ENCODE results near the gene NLRP9.
"Not testable (repeated sequence)": the region's sequence is repeated elsewhere in the genome, so short reads cannot be mapped to it uniquely, and the experiment has no call there.

The NLRP9 gene

GRCh38 chr19:55756808-55757207 lies 18.6 kb upstream of the NLRP9 start:
- DNase-seq (ENCODE audit: low spot score); H3K9ac ChIP-seq (ENCODE audit: low read depth, low read length, poor library complexity); H2BK5ac ChIP-seq (ENCODE audit: low read length); H4K8ac ChIP-seq (ENCODE audit: low read depth, low read length); H3K4ac ChIP-seq (ENCODE audit: low read length); H3K23ac ChIP-seq (ENCODE audit: low read depth, low read length, poor library complexity); H2AK5ac ChIP-seq (ENCODE audit: low read depth, low read length); H3K27ac ChIP-seq (replicated peaks; ENCODE audit: low read length); H3K18ac ChIP-seq (ENCODE audit: low read length); H3K14ac ChIP-seq (ENCODE audit: low read length); H3K36me3 ChIP-seq (replicated peaks in 1 of 2; ENCODE audit: control insufficient read depth in 2 of 2, insufficient read depth in 2 of 2, low read length in 2 of 2); H2BK120ac ChIP-seq (ENCODE audit: low read depth, low read length); H4K91ac ChIP-seq (ENCODE audit: low read depth, low read length, poor library complexity); H3K79me1 ChIP-seq (ENCODE audit: low read depth, low read length); H3K4me1 ChIP-seq (ENCODE audit: control insufficient read depth in 2 of 2, insufficient read depth in 1 of 2, low read depth in 1 of 2, low read length in 2 of 2); H3K4me2 ChIP-seq (ENCODE audit: insufficient read depth, low read length, poor library complexity, severe bottlenecking); H2BK15ac ChIP-seq (ENCODE audit: low read length); H2BK12ac ChIP-seq (ENCODE audit: low read length); H2AFZ ChIP-seq (ENCODE audit: low read length); H3K4me3 ChIP-seq (ENCODE audit: low read length in 2 of 2): not testable (repeated sequence)
- peaks cover 0 to 14% of the 10 kb centered on the region in 2 donors for H3K9me3 ChIP-seq (replicated peaks in 1 of 2; ENCODE audit: control insufficient read depth in 2 of 2, insufficient read depth in 1 of 2, low read depth in 1 of 2, low read length in 2 of 2)
- WGBS, 2 donors (ENCODE audit: extremely low coverage in 2 of 2, insufficient read length in 2 of 2, insufficient replicate concordance in 1 of 2) = no CpG with 5 or more reads among the region's 4 CpGs
- peaks cover 0 to 23% (median 0%) of the 10 kb centered on the region in 3 experiments for H3K27me3 ChIP-seq (ENCODE audit: control insufficient read depth in 3 of 3, insufficient read depth in 3 of 3, low read depth in 1 of 3, low read length in 3 of 3)

- Histone ChIP-seq H2BK120ac (ENCODE audit: low read depth, low read length) (no peak overlapping the region), H3K4ac (ENCODE audit: low read length) (no peak overlapping the region), H3K9ac (ENCODE audit: low read depth, low read length, poor library complexity) (no peak overlapping the region), H2BK5ac (ENCODE audit: low read length) (no peak overlapping the region), H3K4me3 (ENCODE audit: low read length in 2 of 2) (no peak overlapping the region), H3K4me1 (ENCODE audit: control insufficient read depth in 2 of 2, insufficient read depth in 1 of 2, low read depth in 1 of 2, low read length in 2 of 2) (no peaks in the 10 kb centered on the region), H2BK15ac (ENCODE audit: low read length) (no peak overlapping the region), H3K36me3 (replicated peaks in 1 of 2; ENCODE audit: control insufficient read depth in 2 of 2, insufficient read depth in 2 of 2, low read length in 2 of 2) (no peaks in the 10 kb centered on the region), H2BK12ac (ENCODE audit: low read length) (no peak overlapping the region), H3K14ac (ENCODE audit: low read length) (no peak overlapping the region), H3K4me2 (ENCODE audit: insufficient read depth, low read length, poor library complexity, severe bottlenecking) (no peak overlapping the region), H3K23ac (ENCODE audit: low read depth, low read length, poor library complexity) (no peak overlapping the region), H3K27ac (replicated peaks; ENCODE audit: low read length) (no peak overlapping the region), H4K91ac (ENCODE audit: low read depth, low read length, poor library complexity) (no peak overlapping the region), H2AK5ac (ENCODE audit: low read depth, low read length) (no peak overlapping the region), H2AFZ (ENCODE audit: low read length) (no peak overlapping the region), H3K18ac (ENCODE audit: low read length) (no peak overlapping the region), H4K8ac (ENCODE audit: low read depth, low read length) (no peak overlapping the region), H3K79me1 (ENCODE audit: low read depth, low read length) (no peaks in the 10 kb centered on the region), H3K27me3 (ENCODE audit: control insufficient read depth in 3 of 3, insufficient read depth in 3 of 3, low read depth in 1 of 3, low read length in 3 of 3) (peaks cover 0 to 16% (median 0%) of the 10 kb centered on the region in 3 experiments), H3K9me3 (replicated peaks in 1 of 2; ENCODE audit: control insufficient read depth in 2 of 2, insufficient read depth in 1 of 2, low read depth in 1 of 2, low read length in 2 of 2) (peaks cover 0 to 14% of the 10 kb centered on the region in 2 donors)
- DNase-seq (ENCODE audit: low spot score) = no peak
- no CpG with 5 or more reads among the region's 3 CpGs for WGBS, 2 donors (ENCODE audit: extremely low coverage in 2 of 2, insufficient read length in 2 of 2, insufficient replicate concordance in 1 of 2)
Measured at GRCh38 chr19:55753401-55753800, 15.2 kb upstream of the NLRP9 start.

DNA sequence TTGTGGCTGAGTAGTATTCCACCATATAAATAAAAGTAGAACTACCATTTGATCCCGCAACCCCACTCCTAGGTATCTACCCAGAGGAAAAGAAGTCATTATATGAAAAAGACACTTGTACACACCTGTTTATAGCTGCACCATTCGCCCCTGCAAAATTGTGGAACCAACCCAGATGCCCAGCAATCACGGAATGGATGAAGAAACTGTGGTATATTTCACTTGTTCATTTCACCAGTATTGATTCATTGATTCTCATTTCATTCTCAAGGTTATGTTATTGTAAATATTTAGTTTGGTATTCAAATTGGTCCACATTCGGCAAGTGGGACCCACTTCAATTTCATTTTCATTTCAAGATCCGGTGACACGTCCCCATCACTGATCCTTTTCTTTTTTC lies 12.5 kb upstream of the NLRP9 start:
- Histone ChIP-seq H2BK15ac (ENCODE audit: low read length) (no peak overlapping the region), H3K9ac (ENCODE audit: low read depth, low read length, poor library complexity) (no peak overlapping the region), H3K18ac (ENCODE audit: low read length) (no peak overlapping the region), H3K27ac (replicated peaks; ENCODE audit: low read length) (no peak overlapping the region), H4K91ac (ENCODE audit: low read depth, low read length, poor library complexity) (no peak overlapping the region), H3K14ac (ENCODE audit: low read length) (no peak overlapping the region), H3K4me1 (ENCODE audit: control insufficient read depth in 2 of 2, insufficient read depth in 1 of 2, low read depth in 1 of 2, low read length in 2 of 2) (no peaks in the 10 kb centered on the region), H3K4ac (ENCODE audit: low read length) (no peak overlapping the region), H3K23ac (ENCODE audit: low read depth, low read length, poor library complexity) (no peak overlapping the region), H3K9me3 (replicated peaks in 1 of 2; ENCODE audit: control insufficient read depth in 2 of 2, insufficient read depth in 1 of 2, low read depth in 1 of 2, low read length in 2 of 2) (peaks cover 0 to 27% of the 10 kb centered on the region in 2 donors), H2BK5ac (ENCODE audit: low read length) (no peak overlapping the region), H2BK120ac (ENCODE audit: low read depth, low read length) (no peak overlapping the region), H4K8ac (ENCODE audit: low read depth, low read length) (no peak overlapping the region), H2AFZ (ENCODE audit: low read length) (no peak overlapping the region), H3K4me2 (ENCODE audit: insufficient read depth, low read length, poor library complexity, severe bottlenecking) (no peak overlapping the region), H3K4me3 (ENCODE audit: low read length in 2 of 2) (no peak overlapping the region), H3K27me3 (ENCODE audit: control insufficient read depth in 3 of 3, insufficient read depth in 3 of 3, low read depth in 1 of 3, low read length in 3 of 3) (peaks cover 0 to 18% (median 0%) of the 10 kb centered on the region in 3 experiments), H3K36me3 (replicated peaks in 1 of 2; ENCODE audit: control insufficient read depth in 2 of 2, insufficient read depth in 2 of 2, low read length in 2 of 2) (no peaks in the 10 kb centered on the region), H3K79me1 (ENCODE audit: low read depth, low read length) (no peaks in the 10 kb centered on the region), H2AK5ac (ENCODE audit: low read depth, low read length) (no peak overlapping the region), H2BK12ac (ENCODE audit: low read length) (no peak overlapping the region)
- DNase-seq (ENCODE audit: low spot score) = no peak
- no CpG with 5 or more reads among the region's 6 CpGs for WGBS, 2 donors (ENCODE audit: extremely low coverage in 2 of 2, insufficient read length in 2 of 2, insufficient replicate concordance in 1 of 2)

DNA sequence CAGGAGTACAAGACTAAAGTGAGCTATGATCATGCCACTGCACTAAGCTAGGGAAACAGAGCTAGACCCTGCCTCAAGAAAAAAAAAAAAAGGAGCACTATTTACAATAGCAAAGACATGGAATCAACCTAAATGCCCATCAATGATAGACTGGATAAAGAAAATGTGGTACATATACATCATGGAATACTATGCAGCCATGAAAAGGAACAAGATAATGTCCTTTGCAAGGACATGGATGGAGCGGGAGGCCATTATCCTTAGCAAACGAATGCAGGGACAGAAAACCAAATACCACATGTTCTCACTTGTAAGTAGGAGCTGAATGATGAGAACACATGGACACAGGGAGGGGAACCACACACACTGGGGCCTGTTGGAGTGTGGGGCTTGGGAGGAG lies 7.8 kb downstream of the NLRP9 start:
- not testable (repeated sequence) for H2BK5ac ChIP-seq (ENCODE audit: low read length); H3K9ac ChIP-seq (ENCODE audit: low read depth, low read length, poor library complexity); H3K4ac ChIP-seq (ENCODE audit: low read length); H3K14ac ChIP-seq (ENCODE audit: low read length); H3K18ac ChIP-seq (ENCODE audit: low read length); H2BK15ac ChIP-seq (ENCODE audit: low read length); H3K36me3 ChIP-seq (replicated peaks in 1 of 2; ENCODE audit: control insufficient read depth in 2 of 2, insufficient read depth in 2 of 2, low read length in 2 of 2); H3K4me2 ChIP-seq (ENCODE audit: insufficient read depth, low read length, poor library complexity, severe bottlenecking); H4K8ac ChIP-seq (ENCODE audit: low read depth, low read length); H4K91ac ChIP-seq (ENCODE audit: low read depth, low read length, poor library complexity); H2BK12ac ChIP-seq (ENCODE audit: low read length); H2AK5ac ChIP-seq (ENCODE audit: low read depth, low read length); H2AFZ ChIP-seq (ENCODE audit: low read length); H3K79me1 ChIP-seq (ENCODE audit: low read depth, low read length); H3K27ac ChIP-seq (replicated peaks; ENCODE audit: low read length); DNase-seq (ENCODE audit: low spot score); H3K4me1 ChIP-seq (ENCODE audit: control insufficient read depth in 2 of 2, insufficient read depth in 1 of 2, low read depth in 1 of 2, low read length in 2 of 2); H3K23ac ChIP-seq (ENCODE audit: low read depth, low read length, poor library complexity); H2BK120ac ChIP-seq (ENCODE audit: low read depth, low read length)
- Histone ChIP-seq H3K27me3 (ENCODE audit: control insufficient read depth in 3 of 3, insufficient read depth in 3 of 3, low read depth in 1 of 3, low read length in 3 of 3) (peaks cover 0 to 12% (median 0%) of the 10 kb centered on the region in 3 experiments), H3K9me3 (replicated peaks in 1 of 2; ENCODE audit: control insufficient read depth in 2 of 2, insufficient read depth in 1 of 2, low read depth in 1 of 2, low read length in 2 of 2) (peaks cover 0 to 15% of the 10 kb centered on the region in 2 donors), H3K4me3 (ENCODE audit: low read length in 2 of 2) (peak overlapping the region in 1 of 2 donors; percentile 33)
- WGBS, 2 donors (ENCODE audit: extremely low coverage in 2 of 2, insufficient read length in 2 of 2, insufficient replicate concordance in 1 of 2) = no CpG with 5 or more reads among the region's 2 CpGs
